MCF 10A (cell line): Measurements from ENCODE around the gene KLF11. TPM values are rescaled to one million over a fixed set of nuclear protein-coding genes. Genes with fewer than 3 reads are reported as not detected.

Experiments
- BruUV-seq: library from RNA; stranded (reverse); fragments of 400-500 nt; replicated peaks from 2 replicates; lab custom pipeline; 2021; lab: Mats Ljungman, UMichigan
- CTCF ChIA-PET: fragments of 300-600 bp; sonication (Branson Sonifier 250); formaldehyde crosslinking; extraction: SDS; loops from one replicate; lab custom pipeline; 2021; ENCODE audit warnings: antibody characterized with exemption, inconsistent platforms; lab: Yijun Ruan, JAX
- POLR2A ChIA-PET: fragments of 300-600, 350-650 bp; sonication (Branson Sonifier 250); formaldehyde crosslinking; extraction: SDS; loops from one replicate; lab custom pipeline; 2020; ENCODE audit warnings: antibody characterized with exemption, inconsistent platforms; lab: Yijun Ruan, JAX
- DNase-seq: peaks from one replicate; pipeline ENCODE4 v3.0.0-alpha.2; 2018; ENCODE audit not compliant: unreplicated experiment
- H3K27ac Mint-ChIP-seq: one replicate; pipeline ENCODE4 v1.8.0; 2022; ENCODE audit warnings: mild to moderate bottlenecking, low read depth, mixed read lengths; ENCODE audit not compliant: unreplicated experiment
- H3K27me3 Mint-ChIP-seq: one replicate; pipeline ENCODE4 v1.8.0; 2022; ENCODE audit warnings: mixed read lengths; ENCODE audit not compliant: insufficient read depth, unreplicated experiment
- H3K36me3 Mint-ChIP-seq: one replicate; pipeline ENCODE4 v1.8.0; 2022; ENCODE audit warnings: mild to moderate bottlenecking, moderate library complexity, mixed read lengths; ENCODE audit not compliant: insufficient read depth, unreplicated experiment
- H3K4me1 Mint-ChIP-seq: one replicate; pipeline ENCODE4 v1.8.0; 2022; ENCODE audit warnings: mixed read lengths; ENCODE audit not compliant: insufficient read depth, unreplicated experiment
- H3K4me3 Mint-ChIP-seq: one replicate; pipeline ENCODE4 v1.8.0; 2022; ENCODE audit warnings: mild to moderate bottlenecking, moderate library complexity, mixed read lengths; ENCODE audit not compliant: unreplicated experiment
- H3K9me3 Mint-ChIP-seq: one replicate; pipeline ENCODE4 v1.8.0; 2022; ENCODE audit warnings: mixed read lengths; ENCODE audit not compliant: unreplicated experiment
- CTCF ChIP-seq: fragments of 200-600 bp; IDR thresholded peaks from one replicate; pipeline ENCODE4 v1.8.0; 2022; ENCODE audit warnings: antibody characterized with exemption, mild to moderate bottlenecking; ENCODE audit not compliant: unreplicated experiment
- intact Hi-C: fragments of 100-400 bp; cut with micrococcal nuclease; formaldehyde crosslinking; loops from 2 replicates; pipeline ENCODE4 v1.14.1; 2022
- total RNA-seq: library from RNA; stranded (reverse); gene quantifications from 2 replicates; pipeline ENCODE4 v1.2.3, GENCODE V29; 2022

The KLF11 gene
- total RNA-seq, 1 experiment from 2014 or later = 7.1 TPM

- Mint-ChIP-seq H3K9me3 (no peaks in the 10 kb centered on the region), H3K27me3 (peaks cover 64% of the 10 kb centered on the region), H3K36me3 (peaks cover 5% of the 10 kb centered on the region), H3K27ac (no peak overlapping the region), H3K4me1 (peaks cover 8% of the 10 kb centered on the region), H3K4me3 (no peak overlapping the region)
- no TSS peak for BruUV-seq
- POLR2A ChIA-PET = no interaction called here
- CTCF ChIA-PET = interaction anchor here (0.6 to 12.5 kb wide), 10 partner anchors 11 to 614 kb away, joined by 3 to 141 read pairs (median 6); no protein-coding TSS in a partner anchor
- intact Hi-C loops = loop anchor here (5.0 kb wide), 1 partner anchor 227 kb away; the partner anchor contains the start of gene HPCAL1
- DNase-seq = no peak
- TF ChIP-seq CTCF = no peak
Observed at GRCh38 chr2:10075101-10075500, 31.8 kb downstream of the KLF11 start.

GRCh38 chr2:10075571-10076209 lies 32.3 kb downstream of the KLF11 start:
- Mint-ChIP-seq H3K27me3 (peaks cover 64% of the 10 kb centered on the region), H3K4me3 (no peak overlapping the region), H3K27ac (no peak overlapping the region), H3K4me1 (peaks cover 8% of the 10 kb centered on the region), H3K9me3 (no peaks in the 10 kb centered on the region), H3K36me3 (peaks cover 5% of the 10 kb centered on the region)
- no TSS peak for BruUV-seq
- intact Hi-C loops = loop anchor here (5.0 kb wide), 1 partner anchor 227 kb away; the partner anchor contains the start of gene HPCAL1
- TF ChIP-seq CTCF = no peak
- POLR2A ChIA-PET = interaction anchor here (0.7 kb wide), 1 partner anchor 9 kb away, joined by 3 read pairs; no protein-coding TSS in a partner anchor
- no peak for DNase-seq
- CTCF ChIA-PET = interaction anchor here (0.6 to 12.5 kb wide), 7 partner anchors 15 to 613 kb away, joined by 3 to 141 read pairs (median 6); no protein-coding TSS in a partner anchor

- ChIA-PET POLR2A (interaction anchor here (0.7 kb wide), 1 partner anchor 8 kb away, joined by 3 read pairs; no protein-coding TSS in a partner anchor), CTCF (interaction anchor here (1.3 to 12.5 kb wide), 2 partner anchors 20 to 358 kb away, joined by 10 to 127 read pairs; no protein-coding TSS in a partner anchor)
- H3K36me3 Mint-ChIP-seq = peaks cover 5% of the 10 kb centered on the region
- H3K27me3 Mint-ChIP-seq = peaks cover 71% of the 10 kb centered on the region
- intact Hi-C loops = loop anchor here (5.0 kb wide), 1 partner anchor 226 kb away; the partner anchor contains the start of gene HPCAL1
- no peaks in the 10 kb centered on the region for H3K9me3 Mint-ChIP-seq
- H3K4me1 Mint-ChIP-seq = peaks cover 8% of the 10 kb centered on the region
- no peak overlapping the region for H3K4me3 Mint-ChIP-seq
- BruUV-seq = no TSS peak
- no peak for TF ChIP-seq CTCF
- DNase-seq = no peak
- no peak overlapping the region for H3K27ac Mint-ChIP-seq
Observed at GRCh38 chr2:10076511-10076910, 33.2 kb downstream of the KLF11 start.

- H3K4me1 Mint-ChIP-seq = peaks cover 8% of the 10 kb centered on the region
- intact Hi-C loops = loop anchor here (5.0 kb wide), 1 partner anchor 225 kb away; the partner anchor contains the start of gene HPCAL1
- no peak overlapping the region for H3K4me3 Mint-ChIP-seq
- CTCF ChIA-PET = interaction anchor here (0.6 to 12.5 kb wide), 4 partner anchors 20 to 358 kb away, joined by 3 to 127 read pairs (median 6); no protein-coding TSS in a partner anchor
- TF ChIP-seq CTCF = no peak
- H3K27ac Mint-ChIP-seq = no peak overlapping the region
- POLR2A ChIA-PET = interaction anchor here (0.6 to 0.7 kb wide), 2 partner anchors 12 to 20 kb away, joined by 3 read pairs; no protein-coding TSS in a partner anchor
- peaks cover 77% of the 10 kb centered on the region for H3K27me3 Mint-ChIP-seq
- H3K36me3 Mint-ChIP-seq = peaks cover 5% of the 10 kb centered on the region
- DNase-seq = no peak
- no TSS peak for BruUV-seq
- no peaks in the 10 kb centered on the region for H3K9me3 Mint-ChIP-seq
Observed at GRCh38 chr2:10076988-10077527, 33.7 kb downstream of the KLF11 start.
